ENCODE measurements around the gene WFDC6.

- TF ChIP-seq POLR2AphosphoS5 (IDR thresholded peaks at IDR 0.05) (no peak), CTCF (IDR thresholded peaks at IDR 0.05) (no peak)
Measured at GRCh38 chr20:45538209-45538799, 978 bp downstream of the WFDC6 start.

All from prostate gland (tissue), 2 donors.